ENCODE data around the gene PRDM16. TPM values are rescaled to one million over a fixed set of nuclear protein-coding genes. Genes with fewer than 3 reads are reported as not detected.
A peak's percentile ranks its signal among the peaks of the same experiment; 100 is the strongest.

PRDM16 gene
- total and polyA plus RNA-seq, 8 donors = 9.6 to 18.0 (median 14.7) TPM

- H3K4me1 ChIP-seq = peaks cover 3 to 21% of the 10 kb centered on the region in 2 donors
- H3K9me3 ChIP-seq = peaks cover 0 to 11% of the 10 kb centered on the region in 2 donors
- TF ChIP-seq CTCF (IDR thresholded peaks at IDR 0.05) = no peak
- ATAC-seq = no peak
- H3K36me3 ChIP-seq = no peaks in the 10 kb centered on the region
- intact Hi-C loops (cut with DNase I) = no loop called here
- peaks cover 3 to 48% of the 10 kb centered on the region in 2 donors for H3K27me3 ChIP-seq
- H3K4me3 ChIP-seq = no peak overlapping the region
- no peak for DNase-seq
- H3K27ac ChIP-seq = no peak overlapping the region
Measured at GRCh38 chr1:3450202-3450863, 381.3 kb downstream of the PRDM16 start.

- peaks cover 0 to 6% of the 10 kb centered on the region in 2 donors for H3K9me3 ChIP-seq
- H3K27me3 ChIP-seq = peaks cover 3 to 54% of the 10 kb centered on the region in 2 donors
- no peaks in the 10 kb centered on the region for H3K36me3 ChIP-seq
- peak in 1 of 4 donors; percentile 45 for DNase-seq
- intact Hi-C loops (cut with DNase I) = no loop called here
- peaks cover 3 to 25% of the 10 kb centered on the region in 2 donors for H3K4me1 ChIP-seq
- no peak for ATAC-seq
- H3K4me3 ChIP-seq = no peak overlapping the region
- no peak overlapping the region for H3K27ac ChIP-seq
- TF ChIP-seq CTCF (IDR thresholded peaks at IDR 0.05) = no peak
Measured at GRCh38 chr1:3450983-3451382, 382.0 kb downstream of the PRDM16 start.

GRCh38 chr1:3451994-3452865 lies 383.2 kb downstream of the PRDM16 start:
- TF ChIP-seq CTCF (IDR thresholded peaks at IDR 0.05) = no peak
- H3K36me3 ChIP-seq = no peaks in the 10 kb centered on the region
- no peaks in the 10 kb centered on the region for H3K9me3 ChIP-seq
- H3K4me3 ChIP-seq = no peak overlapping the region
- ATAC-seq = no peak
- DNase-seq = peak in 1 of 4 donors; percentile 58
- H3K27ac ChIP-seq = no peak overlapping the region
- peaks cover 3 to 57% of the 10 kb centered on the region in 2 donors for H3K27me3 ChIP-seq
- intact Hi-C loops (cut with DNase I) = no loop called here
- H3K4me1 ChIP-seq = peaks cover 3 to 25% of the 10 kb centered on the region in 2 donors

GRCh38 chr1:3452866-3453175 lies 383.8 kb downstream of the PRDM16 start:
- Histone ChIP-seq H3K4me1 (peaks cover 3 to 25% of the 10 kb centered on the region in 2 donors), H3K27ac (no peak overlapping the region), H3K9me3 (no peaks in the 10 kb centered on the region), H3K27me3 (peaks cover 3 to 57% of the 10 kb centered on the region in 2 donors), H3K4me3 (no peak overlapping the region), H3K36me3 (no peaks in the 10 kb centered on the region)
- ATAC-seq (no peak), DNase-seq (no peak)
- intact Hi-C loops (cut with DNase I) = no loop called here
- TF ChIP-seq CTCF (IDR thresholded peaks at IDR 0.05) = no peak

- peak in 3 of 4 donors; percentile 73 to 92 (median 75) for DNase-seq
Measured at GRCh38 chr1:3453203-3453761, 384.3 kb downstream of the PRDM16 start.

More at GRCh38 chr1:3453203-3453761, 384.3 kb downstream of the PRDM16 start:
- intact Hi-C loops (cut with DNase I) = no loop called here
- ATAC-seq = peak; percentile 90
- Histone ChIP-seq H3K36me3 (no peaks in the 10 kb centered on the region), H3K9me3 (no peaks in the 10 kb centered on the region), H3K4me3 (no peak overlapping the region), H3K27ac (no peak overlapping the region), H3K27me3 (peaks cover 3 to 57% of the 10 kb centered on the region in 2 donors), H3K4me1 (peaks cover 3 to 25% of the 10 kb centered on the region in 2 donors)
- TF ChIP-seq CTCF (IDR thresholded peaks at IDR 0.05) = peak; percentile 95 to 98

All from left lung (tissue), 10 donors.